SK-MEL-5 (cell line): ENCODE data around the gene ZNF107. TPM values are rescaled to one million over a fixed set of nuclear protein-coding genes. Genes with fewer than 3 reads are reported as not detected.

Source experiments
- DNase-seq: peaks from one replicate; pipeline ENCODE4 v3.0.0-alpha.2; 2016; ENCODE audit warnings: low read depth, low spot score
- in situ Hi-C: cut with HindIII; loops from 2 replicates; pipeline ENCODE4 v1.10.0; 2016; ENCODE audit warnings: low sequenced_read_pairs, high pct_unique_total_duplicates, low pct_unique_long_range_greater_than_20kb
- polyA plus RNA-seq, 2 experiments: library from polyadenylated mRNA; depleted of rRNA; stranded (reverse); fragments of >200 nt; gene quantifications; 2 replicates each; pipeline ENCODE4 v1.2.3, GENCODE V29; 2015
- total RNA-seq: library from RNA; depleted of rRNA; stranded (reverse); fragments of >200 nt; shearing (Covaris generic); gene quantifications from 2 replicates; pipeline ENCODE4 v1.2.3, GENCODE V29; 2014; rRNA removed

Gene ZNF107
- total RNA-seq = 4.0 and 4.7 TPM in 2 replicates
- 2.7 and 6.0 TPM in 2 replicates for polyA plus RNA-seq (2015; cell fraction: cytosol; rRNA removed)
- 10.5 and 15.2 TPM in 2 replicates for polyA plus RNA-seq (2015; cell fraction: nucleus; rRNA removed)

DNA sequence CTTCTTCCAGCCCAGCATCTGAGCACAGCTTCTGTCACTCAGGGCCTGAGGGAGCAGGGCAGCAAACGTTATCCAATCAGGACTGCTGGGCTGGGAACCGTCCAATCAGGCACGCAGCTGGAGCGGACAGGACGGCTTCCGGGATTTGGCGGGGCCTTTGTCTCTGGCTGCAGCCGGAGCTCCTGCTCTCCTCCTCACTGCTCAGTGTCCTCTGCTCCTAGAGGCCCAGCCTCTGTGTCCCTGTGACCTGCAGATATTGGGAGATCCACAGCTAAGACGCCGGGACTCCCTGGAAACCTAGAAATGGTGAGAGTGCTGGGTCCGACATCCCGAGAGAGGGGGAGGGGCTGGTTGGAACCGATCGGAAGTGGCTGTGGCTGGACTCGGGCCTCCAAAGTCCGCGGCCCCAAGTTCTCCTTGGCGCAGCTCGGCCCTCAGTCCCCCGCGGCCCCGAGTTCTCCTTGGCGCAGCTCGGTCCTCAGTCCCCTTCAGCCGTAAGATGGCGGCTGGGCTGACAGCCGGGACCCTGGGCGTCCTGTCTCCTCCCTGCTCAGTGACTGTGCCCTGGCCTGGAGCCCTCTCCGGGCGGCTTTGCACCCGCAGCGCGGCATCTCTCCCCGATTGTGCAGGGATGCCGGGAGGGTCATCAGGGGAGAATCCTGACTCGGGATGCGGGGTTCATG is at the start of gene ZNF107:
ZNF107 (plus strand) TSS at position 154 of the 683 bp plus-strand sequence; CDS start at position 304, 150 bp downstream.
- in situ Hi-C loops = no loop called here

DNA sequence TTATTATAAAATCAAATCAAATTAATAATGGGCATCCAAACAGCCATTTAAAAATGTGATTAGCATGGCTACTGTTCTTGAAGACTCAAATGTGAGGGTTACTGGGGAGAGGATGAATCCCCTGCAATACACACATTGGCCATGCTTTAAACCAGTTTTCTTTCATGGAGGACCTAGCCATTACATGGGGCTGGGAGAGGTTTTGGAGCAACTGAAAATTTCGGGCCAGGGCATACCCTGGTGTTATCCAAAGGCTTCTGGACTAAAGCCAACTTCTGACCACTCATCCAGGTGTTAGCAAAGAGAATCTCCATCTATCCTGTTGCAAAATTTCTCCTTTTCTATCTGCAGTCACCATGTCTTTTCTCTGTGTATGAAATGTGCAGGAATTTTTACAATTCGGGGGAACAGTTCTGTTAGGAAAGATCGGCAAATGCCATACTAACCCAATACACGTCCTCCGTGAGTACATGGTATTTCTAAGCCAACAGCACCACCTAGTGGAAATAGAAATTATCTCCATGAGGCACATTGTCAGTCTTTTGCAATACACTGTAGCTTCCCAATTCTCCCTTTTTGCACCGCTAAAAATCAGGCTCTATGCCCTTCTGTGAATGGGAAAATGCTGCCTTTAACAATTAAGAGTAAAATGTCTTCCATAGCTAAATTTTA is 47.0 kb upstream of the ZNF107 start:
- peak; percentile 76 for DNase-seq
- in situ Hi-C loops = no loop called here

More for the DNA sequence above, at the start of gene ZNF107:
- DNase-seq = peak; percentile 97

- no peak for DNase-seq
- in situ Hi-C loops = no loop called here
Observed at GRCh38 chr7:64619705-64620104, 46.2 kb upstream of the ZNF107 start.

DNA sequence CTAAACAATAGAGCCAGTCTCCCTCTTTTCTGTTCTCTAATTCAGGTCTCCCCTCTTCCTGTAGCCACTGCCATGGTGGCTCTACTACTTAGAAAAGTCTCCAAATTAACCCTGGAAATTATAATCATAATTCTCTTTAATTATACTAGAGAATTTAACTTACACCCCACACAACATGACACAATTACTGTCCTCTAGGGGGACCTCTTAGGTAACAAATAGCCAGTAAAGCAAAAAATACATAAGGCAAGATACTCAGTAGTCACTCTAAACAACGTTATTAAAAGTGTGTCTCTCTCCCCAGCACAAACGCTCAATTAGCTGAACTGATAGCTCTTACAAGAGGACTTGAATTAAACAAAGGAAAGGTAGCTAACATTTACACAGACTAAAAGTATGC is 44.3 kb upstream of the ZNF107 start:
- in situ Hi-C loops = no loop called here
- no peak for DNase-seq

DNA sequence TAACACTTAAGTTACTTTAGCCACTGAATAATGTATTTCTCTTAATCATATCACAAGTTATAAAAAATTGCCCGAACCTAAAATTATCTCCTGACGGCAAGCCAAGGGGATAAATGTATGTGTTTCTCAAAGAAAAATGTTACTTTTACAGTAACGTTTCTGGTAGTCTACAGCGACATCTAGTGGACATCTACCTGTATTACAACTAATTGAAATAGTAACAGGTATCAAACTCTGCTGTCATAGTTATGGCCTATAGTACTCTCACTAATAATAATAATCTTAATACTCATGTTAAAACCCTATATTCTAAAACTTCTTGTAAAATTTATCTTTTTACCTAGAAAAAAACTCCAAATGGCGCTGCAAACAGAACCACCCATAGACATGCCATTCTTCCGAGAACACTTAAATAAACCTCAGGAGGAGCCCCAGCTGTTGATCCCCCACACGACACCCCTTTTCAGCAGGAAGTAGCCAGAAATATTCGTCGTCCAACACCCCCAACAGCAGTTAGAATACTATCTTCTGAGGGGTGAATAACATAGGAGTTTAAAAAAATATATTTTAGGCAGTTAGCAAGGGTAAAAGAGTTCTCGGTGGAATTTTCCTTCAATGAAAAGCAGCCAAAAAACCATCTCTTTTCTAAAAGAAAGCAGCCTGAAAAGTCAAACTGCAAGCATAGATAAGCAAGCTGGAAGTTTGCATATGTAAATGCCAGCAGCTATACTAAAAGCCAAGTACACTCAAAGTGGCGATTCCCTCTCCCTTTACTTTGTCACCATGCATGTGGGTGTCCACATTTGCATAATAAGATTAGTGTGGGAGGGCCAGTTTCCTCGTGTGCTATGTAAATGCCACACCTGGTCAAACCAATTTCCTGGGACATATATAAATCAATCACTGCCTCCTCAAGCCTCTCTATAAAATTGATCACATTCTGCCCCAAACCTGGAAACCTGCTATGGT is 40.5 kb upstream of the ZNF107 start:
- in situ Hi-C loops = no loop called here
- peak; percentile 58 for DNase-seq

DNA sequence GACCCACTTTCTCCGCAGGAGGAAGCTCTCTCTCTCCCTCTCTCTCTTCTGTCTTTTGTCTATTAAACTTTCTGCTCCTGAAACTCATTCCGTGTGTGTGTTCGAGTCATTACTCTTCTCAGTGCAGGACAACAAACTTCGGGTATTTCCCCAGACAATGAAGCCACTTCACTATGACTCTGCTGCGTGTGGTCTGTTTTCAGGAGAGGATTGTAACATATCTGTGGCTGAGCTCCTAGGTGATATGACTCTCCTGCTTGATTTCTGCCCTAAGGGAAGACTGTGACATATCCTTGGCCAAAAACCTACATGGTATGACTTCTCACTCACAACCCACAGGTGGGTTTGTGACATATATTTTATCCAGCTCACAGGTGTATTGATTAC is 39.9 kb upstream of the ZNF107 start:
- no peak for DNase-seq
- in situ Hi-C loops = no loop called here

DNA sequence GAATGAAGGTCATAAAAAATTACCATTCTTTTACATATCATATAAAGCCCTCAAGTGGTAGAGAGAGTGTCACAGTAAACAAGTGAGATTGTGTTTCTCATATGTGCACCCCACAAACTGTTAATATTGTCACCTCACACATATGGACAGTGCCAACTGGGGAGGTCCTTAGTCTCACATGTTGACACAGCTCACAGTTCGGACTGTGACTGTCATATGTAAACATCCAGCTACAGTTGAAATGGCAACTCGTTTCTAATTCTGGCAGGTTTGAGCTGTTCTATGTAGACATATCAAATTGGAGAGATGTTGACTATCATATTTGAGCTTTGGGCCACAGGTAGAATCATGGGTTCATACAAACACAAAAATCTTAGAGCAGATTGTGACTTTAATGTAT is 39.4 kb upstream of the ZNF107 start:
- in situ Hi-C loops = no loop called here
- no peak for DNase-seq

DNA sequence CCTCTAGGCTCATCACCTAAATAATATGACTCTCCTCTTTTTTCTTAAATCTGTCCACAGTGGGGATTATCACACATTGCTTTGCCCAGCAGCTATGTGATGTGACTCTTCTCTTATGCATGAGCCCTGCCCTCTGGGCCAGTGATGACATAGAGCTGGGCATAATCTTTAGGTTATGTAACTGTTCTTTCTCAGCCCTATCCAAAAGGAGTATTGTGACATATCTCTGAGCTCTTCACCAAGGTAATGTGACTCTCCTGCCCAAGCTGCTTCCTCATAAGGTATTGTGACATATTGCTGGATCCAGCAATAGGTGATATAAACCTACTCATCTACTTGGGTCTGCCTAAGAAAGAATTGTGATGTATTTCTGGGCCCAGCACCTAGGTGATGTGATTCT is 37.7 kb upstream of the ZNF107 start:
- in situ Hi-C loops = no loop called here
- DNase-seq = no peak

- in situ Hi-C loops = no loop called here
- no peak for DNase-seq
Observed at GRCh38 chr7:64628721-64629120, 37.2 kb upstream of the ZNF107 start.

GRCh38 chr7:64630496-64630895 is 35.4 kb upstream of the ZNF107 start:
- peak; percentile 59 for DNase-seq
- in situ Hi-C loops = no loop called here

- in situ Hi-C loops = no loop called here
- no peak for DNase-seq
Observed at GRCh38 chr7:64632029-64632428, 33.9 kb upstream of the ZNF107 start.

DNA sequence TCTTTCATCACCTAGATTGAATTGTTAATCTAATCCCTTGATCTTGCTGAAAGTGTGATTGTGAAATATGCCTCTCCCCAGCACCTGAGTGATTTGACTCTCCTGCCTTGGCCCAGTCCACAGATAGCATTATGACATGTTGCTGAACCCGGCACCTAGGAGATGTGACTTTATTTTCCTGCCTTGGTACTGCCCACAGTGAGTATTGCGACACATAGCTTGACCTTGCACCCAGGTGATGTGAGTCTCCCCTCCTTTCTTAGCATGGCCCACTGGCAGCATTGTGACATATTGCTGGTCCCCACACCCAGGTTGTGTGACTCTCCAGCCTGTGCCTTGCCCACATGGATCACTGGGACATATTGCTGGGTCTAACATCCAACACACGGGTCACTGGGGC is 32.5 kb upstream of the ZNF107 start:
- in situ Hi-C loops = no loop called here
- DNase-seq = no peak

DNA sequence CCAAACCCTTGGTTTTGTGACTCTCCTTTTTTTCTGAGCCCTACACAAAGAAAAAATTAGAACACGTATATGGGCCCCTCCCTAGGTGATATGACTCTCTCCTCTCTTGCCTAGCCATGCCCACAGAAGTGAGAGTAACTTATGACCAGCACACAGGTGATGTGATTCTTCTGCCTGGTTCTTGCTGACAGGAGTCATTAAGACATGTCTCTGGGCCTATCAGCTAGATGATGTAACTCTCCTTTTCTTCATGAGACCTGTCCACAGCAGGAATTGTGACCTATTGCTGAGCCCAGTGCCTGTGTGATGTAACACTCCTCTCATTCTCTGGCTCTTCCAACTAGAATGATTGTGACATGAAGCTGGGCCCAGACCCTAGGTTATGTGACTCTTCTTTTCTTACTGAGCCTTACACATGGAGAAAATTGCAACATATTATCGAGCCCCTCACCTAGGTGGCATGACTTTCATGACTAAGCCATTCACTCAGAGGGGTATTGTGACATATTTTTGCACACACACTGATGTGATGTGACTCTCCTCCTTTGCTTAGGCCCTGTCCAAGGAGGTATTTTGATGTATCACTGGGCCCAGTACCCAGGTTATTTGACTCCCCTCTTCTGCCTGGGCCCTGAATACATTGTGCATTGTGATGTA is 31.4 kb upstream of the ZNF107 start:
- no peak for DNase-seq
- in situ Hi-C loops = no loop called here

DNA sequence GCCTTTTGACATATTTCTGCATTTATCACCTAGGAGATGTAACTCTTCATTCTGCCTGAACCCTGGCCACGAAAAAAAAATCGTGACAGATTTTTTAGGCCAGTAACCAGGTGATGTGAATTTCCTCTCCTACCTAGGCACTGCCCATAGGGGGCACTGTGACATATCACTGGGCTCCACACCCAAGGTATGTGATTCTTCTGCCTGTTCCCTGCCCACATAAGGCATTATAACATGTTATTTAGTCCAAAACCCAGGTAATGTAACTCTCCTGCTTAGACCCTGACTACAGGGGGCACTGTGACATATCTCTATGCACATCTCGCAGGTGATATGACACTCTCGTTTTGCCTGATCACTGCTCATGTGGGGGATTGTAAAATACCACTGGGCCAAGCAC is 29.5 kb upstream of the ZNF107 start:
- no peak for DNase-seq
- in situ Hi-C loops = no loop called here

DNA sequence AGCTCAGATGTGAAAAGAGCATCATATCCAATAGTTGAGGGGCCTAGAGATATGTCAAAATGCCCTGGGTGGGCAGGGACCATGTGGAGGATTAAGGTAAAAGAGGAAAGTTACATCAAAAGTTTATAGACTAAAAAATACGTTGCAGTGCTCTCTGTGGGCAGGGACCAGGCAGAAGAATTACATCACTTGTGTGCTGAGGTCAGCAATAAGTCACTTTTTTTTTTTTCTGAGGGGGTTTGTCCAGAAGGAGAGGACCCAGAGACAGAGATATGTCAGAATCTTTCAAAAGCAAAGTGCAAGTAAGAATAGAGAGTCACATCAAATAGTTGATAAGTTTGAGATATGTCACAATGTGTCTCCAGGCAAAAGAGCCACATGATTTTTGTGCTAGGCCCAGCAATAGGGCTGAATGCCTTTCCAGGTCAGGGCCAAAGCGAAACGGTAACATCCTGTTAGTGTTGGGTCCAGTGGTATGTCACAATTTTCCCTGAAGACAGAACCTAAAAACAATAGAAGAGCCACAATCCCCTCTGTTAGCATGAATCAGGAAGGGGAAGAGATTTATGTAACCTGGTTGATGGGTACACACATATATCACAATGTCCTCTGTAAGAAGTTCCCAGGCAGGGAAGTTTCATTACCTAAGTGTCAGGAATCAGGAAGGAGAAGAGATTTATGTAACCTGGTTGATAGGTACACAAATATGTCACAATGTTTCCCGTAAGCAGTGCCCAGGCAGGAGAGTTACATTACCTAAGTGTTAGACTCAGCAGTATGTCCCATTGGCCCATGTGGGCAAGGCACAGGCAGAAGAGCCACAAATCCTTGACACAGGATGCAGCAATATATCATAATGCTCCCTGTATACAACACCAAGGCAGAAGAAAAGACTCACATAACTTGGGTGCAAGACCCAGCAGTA is 28.1 kb upstream of the ZNF107 start:
- no peak for DNase-seq
- in situ Hi-C loops = no loop called here

- DNase-seq = no peak
- in situ Hi-C loops = no loop called here
Observed at GRCh38 chr7:64638822-64639221, 27.1 kb upstream of the ZNF107 start.
